Stimulated activated CD8-positive, alpha-beta memory T cell treated with anti-CD3 and anti-CD28 coated beads, Interleukin-2, amount 100 ng/mL, for 48 hours (primary cell): ENCODE measurements around the gene TMX4.
"Not testable (repeated sequence)": the region's sequence is repeated elsewhere in the genome, so short reads cannot be mapped to it uniquely, and the experiment has no call there.

Source experiments
- DNase-seq, 2 donors: peaks; one replicate each; pipeline ENCODE4 v3.0.0-alpha.2; 2020; ENCODE audit warnings: low read depth in 2 of 2

TMX4 gene

GRCh38 chr20:7967199-7967844, 52.2 kb downstream of the TMX4 start:
- no peak for DNase-seq

DNA sequence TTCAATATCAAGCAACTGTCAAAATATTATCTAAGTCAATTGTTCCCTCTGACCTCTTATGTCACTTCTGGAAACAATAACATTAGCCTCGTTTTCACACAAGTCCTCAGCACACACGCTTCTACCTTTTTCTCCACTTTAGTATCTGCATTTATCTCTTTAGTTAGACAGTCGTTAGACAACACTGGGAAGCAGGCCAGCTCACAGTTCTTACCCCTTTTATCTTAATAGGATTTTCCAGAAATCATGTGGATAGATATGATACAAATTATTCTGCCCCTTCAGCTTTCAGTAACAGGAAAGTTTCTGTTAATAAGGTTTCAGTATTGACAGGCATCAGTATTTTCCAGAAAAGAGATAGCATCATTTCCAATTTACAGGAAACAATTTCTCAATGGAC, 53.4 kb downstream of the TMX4 start:
- no peak for DNase-seq

GRCh38 chr20:7959484-7959883, 60.1 kb downstream of the TMX4 start:
- no peak for DNase-seq

DNA sequence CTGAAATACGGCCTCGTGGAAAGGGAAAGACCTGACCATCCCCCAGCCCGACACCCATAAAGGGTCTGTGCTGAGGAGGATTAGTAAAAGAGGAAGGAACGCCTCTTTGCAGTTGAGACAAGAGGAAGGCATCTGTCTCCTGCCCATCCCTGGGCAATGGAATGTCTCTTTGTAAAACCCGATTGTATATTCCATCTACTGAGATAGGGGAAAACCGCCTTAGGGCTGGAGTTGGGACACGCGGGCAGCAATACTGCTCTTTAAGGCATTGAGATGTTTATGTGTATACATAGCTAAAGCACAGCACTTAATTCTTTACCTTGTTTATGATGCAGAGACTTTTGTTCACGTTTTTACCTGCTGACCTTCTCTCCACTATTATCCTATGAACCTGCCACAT, 63.0 kb downstream of the TMX4 start:
- not testable (repeated sequence) for DNase-seq

DNA sequence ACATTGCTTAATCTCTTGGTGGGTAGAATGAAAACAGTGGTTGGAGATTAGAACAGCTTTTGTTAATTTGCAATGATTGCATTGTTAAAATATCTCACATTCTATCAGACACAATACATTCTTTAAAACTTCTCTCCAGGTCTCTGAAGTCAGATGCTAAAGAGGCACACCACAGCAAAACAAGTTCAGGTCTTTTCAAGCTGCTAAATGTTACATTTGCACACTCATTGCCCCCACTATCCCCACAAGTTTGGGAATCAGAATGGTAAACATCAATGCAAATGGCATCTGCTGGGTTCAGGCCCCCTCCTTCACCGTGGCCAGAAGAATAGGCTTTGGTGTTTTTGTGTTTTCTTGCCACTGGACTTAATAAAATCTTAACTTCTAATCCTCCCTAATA, 69.2 kb downstream of the TMX4 start:
- no peak for DNase-seq

DNA sequence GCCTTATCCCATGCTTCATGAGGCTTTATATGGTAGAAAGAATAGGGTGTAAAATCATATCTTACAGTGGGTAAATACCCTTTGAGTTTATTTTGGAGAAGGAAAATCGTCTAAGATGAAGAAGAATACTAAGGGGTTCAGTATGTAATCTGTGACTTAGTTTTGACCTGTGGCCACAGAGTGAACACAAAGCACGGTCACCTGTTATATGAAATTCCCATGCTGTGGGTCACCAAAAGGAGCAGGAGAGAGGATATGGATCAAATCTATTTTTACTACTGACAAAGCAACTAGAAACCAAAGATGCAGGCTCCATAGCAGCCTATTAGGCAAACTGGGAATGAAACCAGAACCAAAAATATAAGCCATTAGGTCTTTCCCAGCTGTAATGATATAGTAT, 75.7 kb downstream of the TMX4 start:
- no peak for DNase-seq

GRCh38 chr20:7940341-7940740, 79.2 kb downstream of the TMX4 start, which contains the start of gene HAO1:
Gene HAO1 (minus strand): TSS chr20:7940458. CDS start chr20:7940422, 36 bp downstream.
- DNase-seq: no peak

DNA sequence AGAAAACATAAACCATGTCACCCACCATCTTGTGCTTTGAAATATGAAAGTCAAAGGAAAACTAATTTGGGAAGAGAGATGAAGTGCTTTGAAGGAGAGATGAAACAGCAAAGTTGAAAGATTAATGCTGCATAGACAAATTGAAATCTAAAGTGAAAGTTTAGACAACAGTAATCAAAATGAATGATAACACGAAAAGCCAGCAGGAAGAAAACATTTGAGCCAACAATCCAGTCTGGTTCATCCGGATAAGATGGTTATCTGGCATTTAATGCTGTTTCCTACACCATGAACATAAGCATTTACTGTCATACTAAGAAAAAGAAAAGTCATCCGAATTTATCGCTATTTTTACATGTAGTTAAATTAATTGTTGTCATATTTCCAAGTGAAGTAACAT, 79.9 kb downstream of the TMX4 start:
- no peak for DNase-seq

DNA sequence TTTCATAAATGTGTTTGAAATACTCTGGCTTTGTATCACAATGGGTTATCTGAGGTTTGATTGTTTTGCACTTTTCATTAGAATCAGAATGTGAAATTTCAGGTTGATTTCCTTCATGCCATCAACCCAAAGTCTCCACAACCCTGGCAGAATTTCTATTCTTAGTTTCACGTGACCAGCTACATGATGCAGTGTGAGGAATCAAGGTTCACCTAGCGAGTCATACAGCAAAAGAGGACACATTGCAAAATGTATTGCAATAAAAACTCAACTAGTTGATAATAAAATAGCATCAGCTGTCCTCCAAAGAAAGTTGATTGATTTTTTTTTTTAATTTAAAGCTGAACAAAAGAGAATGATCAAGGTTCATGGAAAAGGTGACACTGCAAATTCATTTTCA, 81.5 kb downstream of the TMX4 start:
- DNase-seq: no peak

DNA sequence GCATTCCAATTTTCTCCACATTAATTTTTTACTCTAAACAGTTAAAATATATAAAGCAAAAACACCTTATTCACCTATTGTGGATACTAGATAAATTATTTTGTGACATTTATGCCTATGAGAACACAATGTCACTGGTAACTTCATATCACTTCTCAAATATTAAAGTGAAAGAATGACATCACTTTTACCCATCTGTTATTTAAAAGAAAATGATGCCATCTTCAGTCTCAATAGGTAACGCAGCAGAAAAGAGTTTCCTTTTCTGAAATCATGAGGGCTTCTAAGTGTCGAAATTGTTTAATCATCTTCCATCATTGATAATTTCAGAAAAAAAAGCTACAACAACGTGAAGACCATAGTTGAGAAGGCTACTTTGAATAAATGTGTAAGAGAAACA, 82.2 kb downstream of the TMX4 start:
- DNase-seq: no peak

DNA sequence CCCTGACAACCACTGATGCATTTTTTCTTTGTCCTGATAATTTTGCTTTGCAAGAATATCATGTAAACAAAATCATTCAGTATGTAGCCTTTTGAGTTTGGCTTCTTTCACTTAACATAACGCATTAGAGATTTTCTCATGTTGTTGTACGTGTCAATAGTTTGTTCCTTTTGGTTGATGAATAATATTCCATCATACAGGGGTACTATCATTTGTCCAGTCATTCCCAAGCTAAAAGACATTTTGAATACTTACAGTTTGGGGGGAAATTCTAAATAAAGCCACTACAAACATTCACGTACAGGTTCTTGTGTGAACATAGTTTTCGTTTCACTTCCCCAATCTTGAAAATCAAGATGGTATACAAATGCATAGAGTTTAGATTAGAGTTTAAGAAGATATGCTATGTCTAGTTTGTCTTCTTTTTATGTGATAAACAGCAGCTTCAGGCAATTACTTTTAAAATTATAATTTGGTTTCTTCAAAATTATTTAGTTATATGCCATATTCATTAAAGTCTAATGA, 84.5 kb downstream of the TMX4 start:
- DNase-seq: no peak

DNA sequence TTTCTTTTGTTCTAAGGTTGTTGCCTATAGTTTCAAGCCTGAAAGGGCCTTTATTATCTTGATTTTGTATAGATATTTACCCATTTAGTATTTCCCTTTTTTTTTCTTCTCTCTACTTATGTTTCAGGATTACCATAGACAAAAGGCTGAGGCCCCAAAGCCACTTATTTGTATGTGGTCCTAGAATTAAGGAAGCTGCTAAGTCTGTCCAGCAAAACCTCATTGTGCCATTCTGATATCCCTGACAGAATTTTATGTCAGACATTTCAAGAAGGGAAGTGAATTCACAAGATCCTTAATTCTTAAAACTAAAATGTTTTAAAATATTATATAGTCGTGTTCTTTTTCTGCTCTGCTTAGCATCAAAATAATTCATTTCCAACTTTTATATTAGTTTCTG, 86.2 kb downstream of the TMX4 start:
- DNase-seq: no peak

DNA sequence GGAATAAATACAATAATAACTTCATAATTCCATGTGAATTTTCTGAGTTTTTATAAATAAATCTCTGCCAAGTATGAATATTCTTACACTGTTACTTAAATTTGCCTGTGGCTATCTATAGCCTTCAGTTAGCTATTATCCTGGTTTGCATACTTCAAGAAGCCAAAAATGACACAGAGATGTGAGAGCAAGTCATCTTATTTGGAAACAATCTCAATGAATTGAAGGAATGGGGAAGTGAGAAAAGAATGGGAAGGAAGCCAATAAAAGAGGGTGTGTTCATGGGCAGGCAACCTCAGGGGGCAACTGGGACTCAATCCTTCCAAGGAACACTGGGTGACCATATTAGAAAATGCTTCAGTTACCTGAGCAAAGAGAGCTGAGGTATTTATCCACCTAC, 89.2 kb downstream of the TMX4 start:
- no peak for DNase-seq
